Lung (tissue), 12 donors: Measurements from ENCODE around the gene ACSS3. TPM values are rescaled to one million over a fixed set of nuclear protein-coding genes. Genes with fewer than 3 reads are reported as not detected.

Source experiments
- ATAC-seq: fragments of 200-7000 bp; cut with Tn5 transposase; one replicate; pipeline ENCODE4 v1.9.1; 2020; ENCODE audit warnings: moderate number of reproducible peaks; ENCODE audit not compliant: insufficient read depth, low FRiP score
- DNase-seq, 3 donors: peaks; one replicate each; pipeline ENCODE4 v3.0.0-alpha.2; 2013 to 2017
- H3K27ac ChIP-seq, 2 donors: one replicate each; pipeline ENCODE4 v1.5.1; 2013; ENCODE audit warnings: mild to moderate bottlenecking in 2 of 2, moderate library complexity in 2 of 2, control low read depth in 1 of 2, inconsistent platforms in 1 of 2, low read depth in 1 of 2, low read length in 1 of 2
- H3K27me3 ChIP-seq, 3 donors: one replicate each; pipeline ENCODE4 v1.5.1; 2013; ENCODE audit warnings: low read length in 2 of 3; ENCODE audit not compliant: control insufficient read depth in 3 of 3, insufficient read depth in 3 of 3
- H3K36me3 ChIP-seq, 4 donors: one replicate each; pipeline ENCODE4 v1.5.1; 2013; ENCODE audit warnings: low read length in 4 of 4, mild to moderate bottlenecking in 1 of 4, moderate library complexity in 1 of 4; ENCODE audit not compliant: control insufficient read depth in 4 of 4, insufficient read depth in 4 of 4
- H3K4me1 ChIP-seq, 5 donors: one replicate each; pipeline ENCODE4 v1.5.1; 2013; ENCODE audit warnings: low read length in 5 of 5, mild to moderate bottlenecking in 2 of 5, moderate library complexity in 1 of 5; ENCODE audit not compliant: control insufficient read depth in 5 of 5, insufficient read depth in 5 of 5
- H3K4me3 ChIP-seq: one replicate; pipeline ENCODE4 v1.5.1; 2013; ENCODE audit warnings: mild to moderate bottlenecking, control low read depth, moderate library complexity
- H3K9ac ChIP-seq, 2 donors: one replicate each; pipeline ENCODE4 v1.5.1; 2013; ENCODE audit warnings: low read length in 2 of 2, control low read depth in 1 of 2; ENCODE audit not compliant: insufficient read depth in 1 of 2
- H3K9me3 ChIP-seq, 4 donors: one replicate each; pipeline ENCODE4 v1.5.1; 2013; ENCODE audit warnings: low read length in 3 of 4, mild to moderate bottlenecking in 1 of 4, moderate library complexity in 1 of 4; ENCODE audit not compliant: control insufficient read depth in 4 of 4, insufficient read depth in 3 of 4
- CTCF ChIP-seq: IDR thresholded peaks from 2 replicates; pipeline ENCODE4 v1.5.1; 2012; ENCODE audit warnings: mild to moderate bottlenecking; ENCODE audit errors: control extremely low read depth, extremely low read depth
- WGBS, 2 donors: extraction: QIAGEN DNeasy Blood & Tissue Kit; methylation state at CpG; one replicate each; pipeline ENCODE4 v1.1.7; 2013; 5-methylcytosine and 5-hydroxymethylcytosine counted together
- polyA plus RNA-seq, 2 donors: library from polyadenylated mRNA; stranded (reverse); fragments of 200-250 nt; gene quantifications; one replicate each; pipeline ENCODE4 v1.2.1, GENCODE V29; 2013
- total RNA-seq, 2 donors: library from RNA; depleted of rRNA in 1 of 2; stranded (reverse); fragments of >200 nt in 1 of 2; gene quantifications; one replicate each; pipeline ENCODE4 v1.2.1, GENCODE V29; 2014 to 2021
- donor health status: control.
- donor health status: control.
- donor health status: Bipolar disorder and iron deficiency.
- donor health status: healthy.
- donor health status: DM: yes; HTN: yes; CAD: no.

ACSS3 gene
- total and polyA plus RNA-seq, 4 donors, result 5.3 to 85.5 (median 15.8) TPM

GRCh38 chr12:81221681-81222080, 143.8 kb downstream of the ACSS3 start:
- H3K27me3 ChIP-seq, result no peaks in the 10 kb centered on the region
- H3K4me1 ChIP-seq, result no peaks in the 10 kb centered on the region
- H3K9me3 ChIP-seq, result no peaks in the 10 kb centered on the region
- H3K36me3 ChIP-seq, result peaks cover 0 to 2% (median 0%) of the 10 kb centered on the region in 4 donors
- H3K9ac ChIP-seq, result no peak overlapping the region
- H3K4me3 ChIP-seq, result no peak overlapping the region
- WGBS, 2 donors, result 18 to 55% methylated on average over 1 of the region's 1 CpG
- no peak overlapping the region for H3K27ac ChIP-seq
- ATAC-seq (no peak), DNase-seq (no peak)
- TF ChIP-seq CTCF, result no peak

GRCh38 chr12:81222846-81223592, 145.1 kb downstream of the ACSS3 start:
- no peaks in the 10 kb centered on the region for H3K27me3 ChIP-seq
- no peak overlapping the region for H3K27ac ChIP-seq
- ATAC-seq (no peak), DNase-seq (no peak)
- H3K9me3 ChIP-seq, result no peaks in the 10 kb centered on the region
- no peak overlapping the region for H3K4me3 ChIP-seq
- no peak overlapping the region for H3K9ac ChIP-seq
- TF ChIP-seq CTCF, result no peak
- no peaks in the 10 kb centered on the region for H3K36me3 ChIP-seq
- no peaks in the 10 kb centered on the region for H3K4me1 ChIP-seq
- 67 to 75% methylated on average over 5 of the region's 5 CpGs for WGBS, 2 donors

GRCh38 chr12:81224626-81225025, 146.7 kb downstream of the ACSS3 start:
- no peaks in the 10 kb centered on the region for H3K4me1 ChIP-seq
- H3K9me3 ChIP-seq, result no peaks in the 10 kb centered on the region
- no peak overlapping the region for H3K9ac ChIP-seq
- 94 to 95% methylated on average over 6 of the region's 6 CpGs for WGBS, 2 donors
- ATAC-seq (no peak), DNase-seq (no peak)
- no peak overlapping the region for H3K4me3 ChIP-seq
- TF ChIP-seq CTCF, result no peak
- no peaks in the 10 kb centered on the region for H3K27me3 ChIP-seq
- no peak overlapping the region for H3K27ac ChIP-seq
- no peaks in the 10 kb centered on the region for H3K36me3 ChIP-seq

- Histone ChIP-seq H3K9me3 (no peaks in the 10 kb centered on the region), H3K4me3 (no peak overlapping the region), H3K9ac (no peak overlapping the region), H3K27me3 (no peaks in the 10 kb centered on the region), H3K36me3 (peaks cover 0 to 6% (median 0%) of the 10 kb centered on the region in 4 donors), H3K27ac (no peak overlapping the region), H3K4me1 (peaks cover 0 to 3% (median 0%) of the 10 kb centered on the region in 5 donors)
- 66% methylated on average over 5 of the region's 5 CpGs for WGBS, 2 donors
- no peak for ATAC-seq
- no peak for TF ChIP-seq CTCF
- DNase-seq, result no peak
Observed at GRCh38 chr12:81229759-81230158, 151.9 kb downstream of the ACSS3 start.
